ENCODE results near the gene TOR1AIP2.
"Not testable (repeated sequence)": the region's sequence is repeated elsewhere in the genome, so short reads cannot be mapped to it uniquely, and the experiment has no call there.

The TOR1AIP2 gene

DNA sequence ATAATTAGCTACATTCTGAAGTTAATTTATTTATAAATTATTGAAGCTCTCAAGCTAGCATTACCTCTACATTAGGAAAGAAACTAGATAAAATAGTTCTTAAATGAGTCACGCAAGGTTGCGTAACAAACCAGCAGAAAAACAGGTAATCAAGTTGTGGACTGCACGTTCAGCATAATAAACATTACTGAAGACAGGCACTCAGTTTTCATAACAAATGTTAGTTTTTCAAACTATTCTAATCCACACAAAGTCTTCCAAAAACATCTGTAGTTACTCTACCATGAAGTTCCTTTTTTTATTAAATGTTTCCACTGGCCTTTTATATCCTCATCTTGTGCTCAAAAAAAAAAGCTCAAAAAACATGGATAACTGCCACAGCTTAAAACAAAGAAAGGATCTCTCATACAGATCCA is 1.3 kb downstream of the TOR1AIP2 start:
- DNase-seq (ENCODE audit: low read depth in 2 of 2, low spot score in 1 of 2): no peak

- no peak for DNase-seq (ENCODE audit: low read depth in 2 of 2, low spot score in 1 of 2)
These were observed 1.9 kb downstream of the TOR1AIP2 start for GRCh38 chr1:179875596-179876299.

- no peak for DNase-seq (ENCODE audit: low read depth in 2 of 2, low spot score in 1 of 2)
These were observed 4.2 kb downstream of the TOR1AIP2 start for GRCh38 chr1:179873438-179873851.

DNA sequence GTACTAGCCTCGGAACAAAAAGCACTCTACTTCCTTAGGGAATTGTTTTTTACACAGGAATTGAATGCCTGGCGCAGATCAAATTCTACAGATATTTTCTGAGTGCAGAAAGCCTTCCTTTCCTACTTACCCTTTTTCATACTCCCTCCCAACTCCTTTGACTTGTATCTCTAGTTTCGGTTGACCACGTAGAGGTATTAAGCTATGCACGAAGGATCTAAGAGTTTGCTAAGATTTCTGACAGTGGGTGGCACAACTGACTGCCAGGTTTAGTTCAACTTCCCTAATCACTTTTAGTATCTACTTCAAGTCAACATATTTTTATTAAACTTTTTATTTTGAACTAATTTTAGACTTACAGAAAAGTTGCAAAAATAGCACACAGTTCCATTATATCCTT is 5.0 kb downstream of the TOR1AIP2 start:
- DNase-seq (ENCODE audit: low read depth in 2 of 2, low spot score in 1 of 2): no peak

DNA sequence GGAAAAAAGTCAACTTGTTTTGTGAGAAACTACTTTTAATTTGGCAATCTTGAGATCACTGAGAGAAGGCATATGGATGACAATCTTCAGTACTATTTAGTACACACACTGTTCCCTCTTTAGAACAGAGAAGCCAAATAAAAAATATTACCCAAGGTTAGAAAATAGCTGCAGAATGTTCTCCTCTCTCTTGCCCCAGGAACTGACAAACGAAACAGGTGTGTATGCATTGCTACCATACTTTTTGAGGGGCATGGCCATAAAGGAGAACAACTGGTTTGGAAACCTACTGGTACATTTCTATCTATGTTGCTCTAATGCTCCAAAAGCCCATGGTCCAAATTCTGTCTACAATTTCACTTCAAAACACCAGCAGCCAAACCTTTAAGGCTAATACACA is 5.7 kb downstream of the TOR1AIP2 start:
- DNase-seq (ENCODE audit: low read depth in 2 of 2, low spot score in 1 of 2): no peak

DNA sequence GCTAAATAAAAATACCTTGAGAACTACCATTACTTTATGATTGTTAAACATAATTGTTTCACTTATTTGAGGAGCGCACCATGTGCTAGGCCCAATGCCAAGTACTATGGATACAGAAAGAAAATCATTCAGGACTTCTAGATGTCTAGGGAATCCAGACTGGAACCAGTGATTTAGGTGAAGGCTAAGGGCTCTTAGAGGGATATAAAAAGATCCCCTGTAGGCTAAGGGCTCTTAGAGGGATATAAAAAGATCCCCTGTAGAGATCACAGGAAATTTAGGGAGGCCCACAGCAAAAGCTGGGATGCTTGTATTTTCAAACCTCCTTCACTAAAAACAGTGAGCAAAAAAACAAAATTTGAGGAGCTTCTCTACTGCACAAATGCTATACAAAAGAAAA is 6.7 kb downstream of the TOR1AIP2 start:
- DNase-seq (ENCODE audit: low read depth in 2 of 2, low spot score in 1 of 2): no peak

DNA sequence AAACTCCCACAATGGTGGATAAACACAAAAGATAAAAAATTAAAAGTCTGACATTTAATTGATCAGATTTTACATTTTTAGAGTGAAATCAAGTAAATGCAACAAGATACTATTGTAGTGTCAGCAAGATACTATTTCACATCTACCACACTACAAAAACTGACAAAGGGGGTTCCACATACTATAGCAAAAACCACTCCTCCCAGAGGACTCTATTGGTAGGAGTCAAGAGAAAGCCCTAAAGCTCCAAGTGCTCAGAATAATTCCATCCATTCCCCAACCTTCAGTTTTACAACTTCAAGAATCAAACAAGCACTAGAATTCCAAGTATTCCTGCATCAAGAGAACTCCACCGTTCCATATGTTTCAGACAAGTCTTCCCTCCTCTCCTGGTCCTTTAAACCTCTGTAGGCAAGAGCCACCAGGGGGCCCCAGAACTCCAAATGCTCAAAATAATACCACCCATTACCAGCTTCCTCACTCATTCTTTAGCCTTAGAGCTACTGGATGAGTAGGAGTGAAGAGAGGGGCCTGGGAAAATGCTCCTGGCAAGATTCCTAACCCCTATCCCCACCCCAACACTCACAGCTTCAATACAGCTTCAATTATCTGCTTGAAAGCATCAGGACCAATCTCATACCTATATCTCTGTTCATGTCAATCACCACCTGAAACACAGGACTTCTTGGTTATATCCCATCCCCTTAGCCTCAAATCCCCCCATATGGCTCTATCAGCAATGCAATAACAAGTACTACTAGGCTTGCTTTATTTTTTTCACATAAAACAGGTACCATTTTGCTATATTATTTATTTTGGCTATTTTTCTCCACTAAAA is 9.9 kb downstream of the TOR1AIP2 start:
- no peak for DNase-seq (ENCODE audit: low read depth in 2 of 2, low spot score in 1 of 2)

GRCh38 chr1:179866616-179867015 is 11.0 kb downstream of the TOR1AIP2 start:
- no peak for DNase-seq (ENCODE audit: low read depth in 2 of 2, low spot score in 1 of 2)

- DNase-seq (ENCODE audit: low read depth in 2 of 2, low spot score in 1 of 2): no peak
These were observed 12.2 kb downstream of the TOR1AIP2 start for GRCh38 chr1:179865377-179865776.

- DNase-seq (ENCODE audit: low read depth in 2 of 2, low spot score in 1 of 2): no peak
These were observed 17.0 kb downstream of the TOR1AIP2 start for GRCh38 chr1:179860652-179861051.

DNA sequence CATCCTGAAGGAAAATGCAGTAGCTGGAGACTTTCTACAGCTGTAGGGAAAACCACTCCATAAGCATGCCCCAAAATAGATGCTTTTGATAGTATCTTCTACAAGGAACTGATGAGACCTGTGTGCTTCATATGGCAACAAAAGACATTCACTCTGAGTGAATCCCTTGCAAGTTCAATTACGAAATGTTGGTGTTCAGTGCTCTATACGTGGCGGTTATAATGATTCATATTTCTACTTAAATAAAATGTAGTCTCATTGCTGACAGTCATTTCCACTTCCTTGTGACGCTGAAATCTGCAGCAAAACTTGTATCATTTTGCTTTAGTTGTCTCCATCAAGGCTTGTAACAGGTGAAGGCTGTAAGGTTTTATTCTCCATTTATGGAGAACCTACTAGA is 20.6 kb downstream of the TOR1AIP2 start:
- no peak for DNase-seq (ENCODE audit: low read depth in 2 of 2, low spot score in 1 of 2)

DNA sequence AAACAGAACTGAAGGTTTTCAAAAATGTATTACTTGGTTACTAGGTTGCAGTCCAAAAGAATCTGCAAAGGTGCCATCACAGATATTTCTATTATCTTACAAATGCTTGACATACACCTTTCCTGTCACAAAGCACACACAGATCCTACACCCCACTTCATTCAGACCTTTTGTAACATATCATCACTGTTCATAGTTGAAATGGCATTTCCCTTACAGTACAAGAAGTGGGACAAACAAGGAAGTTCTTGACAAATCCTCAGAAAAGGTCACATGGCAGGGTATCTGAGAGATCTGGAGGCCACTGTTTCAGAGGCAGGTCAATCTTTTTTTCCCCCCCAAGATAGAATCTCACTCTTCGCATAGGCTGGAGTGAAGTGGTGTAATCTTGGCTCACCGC is 21.3 kb downstream of the TOR1AIP2 start:
- no peak for DNase-seq (ENCODE audit: low read depth in 2 of 2, low spot score in 1 of 2)

- not testable (repeated sequence) for DNase-seq (ENCODE audit: low read depth in 2 of 2, low spot score in 1 of 2)
These were observed 21.8 kb downstream of the TOR1AIP2 start for GRCh38 chr1:179855831-179856230.

GRCh38 chr1:179853102-179853501 is 24.5 kb downstream of the TOR1AIP2 start:
- DNase-seq (ENCODE audit: low read depth in 2 of 2, low spot score in 1 of 2): no peak

- DNase-seq (ENCODE audit: low read depth in 2 of 2, low spot score in 1 of 2): no peak
These were observed 29.4 kb downstream of the TOR1AIP2 start for GRCh38 chr1:179848233-179848632.

DNA sequence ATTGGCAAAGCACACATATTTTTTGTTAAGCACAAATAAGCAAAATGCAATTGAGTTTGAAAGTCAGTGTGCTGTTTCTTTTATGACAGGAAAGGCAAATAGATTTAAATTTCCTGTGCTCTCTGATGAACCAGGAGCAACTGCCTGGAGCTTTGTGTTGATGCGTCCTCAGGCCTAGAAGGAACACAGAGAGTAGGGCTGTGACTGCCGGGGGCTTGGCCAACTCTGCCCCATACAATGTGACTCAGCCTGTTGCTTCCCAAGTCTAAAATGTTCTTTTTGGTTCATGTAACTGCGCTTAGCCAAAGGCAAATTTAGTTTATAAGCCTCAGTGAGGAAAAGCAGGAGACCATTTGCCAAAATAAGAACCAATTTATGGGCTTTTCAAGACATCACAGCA is 37.5 kb downstream of the TOR1AIP2 start:
- no peak for DNase-seq (ENCODE audit: low read depth in 2 of 2, low spot score in 1 of 2)

- DNase-seq (ENCODE audit: low read depth in 2 of 2, low spot score in 1 of 2): not testable (repeated sequence)
These were observed 40.7 kb downstream of the TOR1AIP2 start for GRCh38 chr1:179836686-179837445.

- no peak for DNase-seq (ENCODE audit: low read depth in 2 of 2, low spot score in 1 of 2)
These were observed 45.5 kb downstream of the TOR1AIP2 start for GRCh38 chr1:179831852-179832699.

GRCh38 chr1:179831225-179831624 is 46.4 kb downstream of the TOR1AIP2 start:
- DNase-seq (ENCODE audit: low read depth in 2 of 2, low spot score in 1 of 2): no peak

GRCh38 chr1:179828554-179829110 is 49.0 kb downstream of the TOR1AIP2 start:
- DNase-seq (ENCODE audit: low read depth in 2 of 2, low spot score in 1 of 2): no peak

All from stimulated activated CD8-positive, alpha-beta memory T cell treated with anti-CD3 and anti-CD28 coated beads, Interleukin-4, amount 100 ng/mL, for 1 hour (primary cell).